NCI-H1048 (cell line): ENCODE data around the gene MBP.
"Not testable (repeated sequence)": the region's sequence is repeated elsewhere in the genome, so short reads cannot be mapped to it uniquely, and the experiment has no call there.

Experiments used
- DNase-seq: peaks from one replicate; lab custom pipeline; 2025; lab: John Stamatoyannopoulos, UW

Gene MBP

GRCh38 chr18:77004555-77005380, 127.8 kb downstream of the MBP start:
- no peak for DNase-seq

GRCh38 chr18:77003316-77003715, 129.3 kb downstream of the MBP start:
- DNase-seq, result no peak

GRCh38 chr18:77002496-77002895, 130.1 kb downstream of the MBP start:
- no peak for DNase-seq

DNA sequence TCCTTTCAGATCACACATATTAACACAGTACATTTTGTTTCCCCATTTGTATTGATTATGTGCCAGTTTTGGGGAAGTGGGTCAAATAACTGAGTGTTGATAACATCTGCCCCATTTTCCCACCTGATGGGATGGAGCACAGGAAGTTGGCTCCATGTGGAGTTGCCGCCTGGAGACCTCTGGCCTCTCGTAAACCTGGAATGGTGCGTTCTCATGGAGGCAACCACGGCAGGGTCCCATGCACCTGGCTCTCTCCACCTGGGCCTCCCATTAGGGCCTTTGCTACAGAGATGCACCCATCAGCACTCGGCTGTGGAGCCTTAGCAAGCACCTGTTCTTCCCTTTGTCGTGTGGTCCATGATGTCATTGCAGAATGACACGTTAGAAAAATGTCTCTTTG, 130.6 kb downstream of the MBP start:
- DNase-seq, result no peak

DNA sequence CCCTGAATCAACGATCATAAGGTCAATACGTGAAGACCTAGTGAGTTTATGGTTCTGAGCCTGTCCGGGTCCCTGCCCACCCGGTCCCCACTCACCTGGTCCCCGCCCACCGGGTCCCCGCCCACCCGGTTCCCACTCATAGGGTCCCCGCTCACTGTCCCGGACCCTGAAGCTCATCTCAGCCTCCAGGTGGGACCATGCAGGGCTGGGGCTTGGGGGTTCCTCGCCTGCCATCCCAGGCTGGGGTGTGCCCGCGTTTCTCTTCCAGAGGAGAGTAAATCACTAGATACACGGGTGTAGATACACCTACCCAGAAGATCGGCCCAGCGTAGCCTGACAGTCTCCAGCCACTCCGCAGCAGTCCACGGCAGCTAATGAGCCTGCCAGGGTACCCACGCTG, 131.5 kb downstream of the MBP start:
- DNase-seq, result no peak

DNA sequence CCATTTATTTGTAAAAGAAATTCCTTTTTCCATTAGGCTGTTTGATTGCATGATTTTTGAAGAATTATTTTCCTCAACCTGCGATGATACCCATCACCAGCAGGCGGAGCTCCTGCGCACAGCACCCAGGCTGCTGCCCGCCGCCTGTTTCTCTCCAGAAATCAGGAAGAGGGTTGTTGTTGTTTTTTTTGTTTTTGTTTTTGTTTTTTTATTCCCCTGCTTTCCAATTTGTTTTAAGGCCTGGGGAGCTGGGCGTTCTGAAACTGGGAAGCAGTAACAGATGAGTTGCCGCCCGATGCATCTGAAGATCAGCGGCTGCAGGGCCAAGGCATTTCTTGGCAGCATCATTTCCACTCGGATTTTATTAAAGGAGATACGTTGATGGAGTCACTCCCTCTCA, 132.1 kb downstream of the MBP start:
- DNase-seq, result peak; percentile 2

DNA sequence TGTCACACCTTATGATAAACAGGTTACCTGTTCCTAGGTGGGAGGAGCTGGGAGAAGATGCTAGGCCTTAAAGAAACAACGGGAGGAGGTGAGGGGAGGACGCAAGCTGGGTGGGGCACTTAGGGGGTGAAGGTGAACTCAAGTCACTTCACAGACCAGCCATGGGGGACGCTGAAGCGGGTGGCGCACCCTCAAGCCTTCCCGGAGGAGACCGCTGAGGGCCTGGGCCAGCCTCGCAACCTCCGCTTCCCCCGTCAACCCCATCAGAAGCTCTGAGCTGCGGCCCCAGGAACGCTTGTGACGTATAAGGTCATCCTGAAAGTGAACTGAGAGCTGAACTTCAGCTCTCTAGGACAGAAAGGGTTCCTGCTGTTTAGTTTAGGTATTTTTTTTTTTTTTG, 133.5 kb downstream of the MBP start:
- DNase-seq, result no peak

DNA sequence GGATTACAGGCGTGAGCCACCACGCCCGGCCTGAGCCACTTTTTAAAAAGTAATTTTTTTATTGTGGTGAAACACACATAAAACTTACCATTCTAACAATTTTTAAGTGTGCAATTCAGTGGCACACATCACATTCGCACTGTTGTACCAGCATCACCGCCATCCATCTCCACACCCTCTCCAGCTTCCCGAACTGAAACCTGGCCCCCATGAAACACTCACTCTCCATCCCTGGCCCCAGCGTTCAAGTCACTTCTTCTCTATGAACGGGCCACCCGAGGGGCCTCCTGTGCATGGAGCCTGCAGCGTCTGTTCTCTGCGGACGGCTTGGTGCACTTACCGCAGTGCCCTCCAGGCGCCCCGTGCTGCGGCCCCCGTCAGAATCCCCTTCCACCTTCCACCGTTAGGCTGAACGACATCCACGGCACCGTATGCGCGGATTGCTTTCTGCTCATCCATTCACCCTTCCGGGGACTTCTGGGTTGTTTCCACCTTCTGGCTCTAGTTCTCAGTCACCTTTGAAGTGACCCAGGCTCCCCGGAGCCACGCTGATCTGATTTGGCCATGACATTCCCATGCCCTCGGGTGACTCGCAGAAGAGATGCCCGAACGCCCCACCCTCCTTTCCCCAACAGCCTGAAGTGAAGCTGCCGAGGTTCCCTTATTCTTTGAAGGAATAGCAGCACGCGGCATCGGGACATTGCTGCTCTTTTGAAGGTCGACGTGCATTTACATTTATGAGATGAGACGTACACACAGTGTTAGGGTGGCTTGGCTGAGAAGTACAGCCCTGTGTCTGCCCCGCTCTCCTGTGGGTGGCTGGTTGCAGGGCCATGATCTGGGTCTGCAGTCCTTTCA, 134.4 kb downstream of the MBP start:
- DNase-seq, result no peak

- no peak for DNase-seq
Measured at GRCh38 chr18:76996429-76996828, 136.2 kb downstream of the MBP start.

DNA sequence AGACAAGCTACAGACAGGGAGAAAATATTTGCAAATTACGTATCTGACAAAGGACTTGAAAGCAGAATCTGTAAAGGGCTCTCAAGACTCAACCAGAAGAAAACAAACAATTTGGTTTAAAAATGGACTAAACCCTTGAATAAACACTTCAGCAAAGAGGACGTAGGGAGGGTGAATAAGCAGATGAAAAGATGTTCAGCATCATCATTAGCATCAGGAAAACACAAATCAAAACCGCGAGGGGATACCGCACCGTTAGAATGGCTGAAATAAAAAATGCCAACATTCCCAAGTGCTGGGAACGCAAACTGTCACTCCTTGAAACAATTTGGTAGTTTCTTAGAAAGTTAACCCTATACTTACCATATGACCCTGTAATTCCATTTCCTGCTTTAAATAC, 136.7 kb downstream of the MBP start:
- DNase-seq, result no peak

DNA sequence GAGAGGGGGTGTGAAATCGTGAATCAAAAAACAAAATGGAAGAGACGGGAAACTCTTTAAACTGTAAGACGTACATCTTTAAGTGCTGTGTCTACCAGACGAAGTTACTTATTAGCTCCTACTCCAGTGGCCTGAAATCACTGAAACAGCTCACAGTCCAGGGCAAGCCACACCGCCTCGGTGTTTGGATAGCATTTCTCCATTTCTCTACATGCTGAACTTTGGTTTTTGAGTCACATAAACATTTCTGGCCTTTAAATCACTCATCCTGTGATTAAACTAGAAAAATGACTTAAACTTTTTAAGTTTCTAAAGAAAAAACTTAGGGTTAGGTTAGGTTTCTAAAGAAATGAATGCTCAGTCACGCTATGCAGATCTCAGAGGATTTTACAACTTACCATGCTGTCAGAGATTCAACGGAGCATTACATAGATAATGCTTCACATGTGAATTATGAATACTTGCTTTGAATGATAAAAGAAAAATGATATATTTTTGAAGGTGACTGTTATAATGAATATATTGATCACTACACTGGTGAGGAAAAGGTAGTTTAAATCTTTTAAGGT, 138.4 kb downstream of the MBP start:
- no peak for DNase-seq

- no peak for DNase-seq
Measured at GRCh38 chr18:76993573-76993972, 139.0 kb downstream of the MBP start.

GRCh38 chr18:76993085-76993382, 139.5 kb downstream of the MBP start:
- DNase-seq, result no peak

DNA sequence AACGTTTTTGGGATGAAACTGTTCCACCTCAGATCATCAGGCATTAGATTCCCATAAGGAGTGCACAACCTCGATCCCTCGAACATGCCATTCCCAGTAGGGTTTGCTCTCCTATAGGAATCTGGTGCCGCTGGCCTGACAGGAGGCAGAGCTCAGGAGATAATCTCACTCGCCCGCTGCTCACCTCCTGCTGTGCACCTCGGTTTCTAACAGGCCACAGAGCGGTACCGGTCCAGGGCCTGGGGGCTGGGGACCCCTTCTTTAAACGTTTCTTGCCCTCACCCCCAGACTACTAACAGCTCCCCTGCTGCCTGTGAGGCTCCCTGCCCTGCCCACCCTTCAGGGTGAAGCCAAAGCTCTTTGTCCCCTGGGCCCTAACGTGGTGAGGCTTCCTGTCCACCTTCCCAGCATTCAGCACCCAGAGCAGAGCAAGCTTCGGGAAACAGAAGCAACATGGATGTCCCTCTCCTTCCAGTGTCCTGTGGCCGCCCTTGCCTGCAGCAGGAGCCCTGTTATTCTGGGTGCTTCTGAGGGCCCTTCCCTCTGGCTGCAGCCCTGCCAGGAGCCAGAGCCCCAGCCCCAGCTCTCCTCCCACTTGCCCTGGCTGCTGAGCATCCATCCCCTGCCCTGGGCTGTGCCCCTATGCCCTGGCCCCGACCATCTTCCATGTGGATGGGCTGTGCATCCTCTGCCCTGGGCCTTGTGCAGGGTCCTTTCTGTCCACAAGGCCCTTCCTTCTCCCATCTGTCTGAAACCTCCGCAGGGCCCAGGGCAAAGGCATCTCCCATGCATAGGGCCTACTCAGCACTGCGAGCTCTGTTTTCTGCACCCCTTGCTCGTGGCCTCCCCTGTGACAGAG, 140.1 kb downstream of the MBP start:
- no peak for DNase-seq

- no peak for DNase-seq
Measured at GRCh38 chr18:76991021-76991688, 141.4 kb downstream of the MBP start.

GRCh38 chr18:76990343-76991020, 142.1 kb downstream of the MBP start:
- DNase-seq, result not testable (repeated sequence)

DNA sequence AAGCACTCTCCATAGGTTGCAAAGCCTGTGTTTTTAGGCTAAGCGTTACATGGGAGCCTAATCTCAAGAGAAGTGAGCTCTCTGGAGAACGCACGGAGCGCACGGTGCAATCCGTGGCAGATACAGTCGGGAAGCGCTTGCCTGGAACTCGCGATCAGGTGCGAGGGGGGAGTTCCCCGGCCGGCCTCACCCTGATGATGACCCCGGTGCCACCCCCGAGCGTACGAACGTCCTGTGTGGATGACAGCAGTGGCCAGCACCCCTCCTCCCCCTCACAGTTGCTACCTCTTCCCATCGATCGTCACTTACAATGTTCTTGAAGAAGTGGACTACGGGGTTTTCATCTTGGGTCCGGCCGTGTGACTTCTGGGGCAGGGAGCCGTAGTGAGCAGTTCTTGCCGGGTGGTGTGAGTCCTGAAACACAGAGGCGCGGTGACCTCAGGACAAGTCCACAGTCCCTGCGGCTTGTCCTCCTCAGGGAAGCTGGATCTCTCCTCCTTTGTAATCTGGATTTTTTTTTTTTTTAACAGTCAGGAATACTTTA, 142.9 kb downstream of the MBP start:
- no peak for DNase-seq

GRCh38 chr18:76988827-76989646, 143.5 kb downstream of the MBP start:
- no peak for DNase-seq

DNA sequence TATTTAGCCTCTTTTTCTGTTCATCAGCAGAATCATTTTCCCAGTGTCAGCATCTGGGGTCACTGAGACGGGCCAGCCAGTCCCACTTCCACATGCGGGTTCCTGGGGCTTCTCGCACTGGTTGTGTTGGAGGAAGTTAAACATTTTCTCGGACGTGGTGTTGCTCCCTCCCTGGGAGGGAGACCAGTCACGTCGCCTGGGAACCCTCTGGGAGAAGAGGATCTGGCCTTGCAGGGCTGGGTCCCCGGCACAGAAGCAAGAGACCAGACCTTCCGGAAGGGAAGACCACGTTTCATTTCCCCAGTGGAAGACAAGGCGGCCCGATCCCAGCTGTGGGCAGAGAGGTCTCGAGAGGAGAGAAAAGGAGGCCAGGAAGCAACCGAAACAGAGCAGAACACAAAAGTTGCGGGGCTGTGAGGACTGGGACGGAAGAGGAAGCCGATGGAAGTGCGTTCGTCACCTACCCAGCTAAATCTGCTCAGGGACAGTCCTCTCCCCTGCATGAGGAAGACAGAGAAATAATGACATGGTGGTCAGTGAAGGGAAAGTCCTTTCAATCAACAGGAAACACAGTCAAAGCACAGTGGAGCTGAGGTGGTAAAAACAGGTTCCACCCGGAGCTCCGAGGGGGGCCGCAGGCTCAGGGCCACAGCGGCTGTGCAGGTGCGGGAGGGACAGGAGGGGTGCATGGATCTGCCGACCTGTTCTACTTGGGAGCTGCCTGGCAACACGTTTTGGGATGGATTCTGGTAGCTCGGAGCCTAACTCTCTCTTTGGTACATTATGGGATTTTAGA, 144.4 kb downstream of the MBP start:
- no peak for DNase-seq
